ENCODE results near the gene PLEKHA7. TPM values are rescaled to one million over a fixed set of nuclear protein-coding genes. Genes with fewer than 3 reads are reported as not detected.

PLEKHA7 gene
- total RNA-seq, 1 experiment from 2014 or later = 4.4 TPM

DNA sequence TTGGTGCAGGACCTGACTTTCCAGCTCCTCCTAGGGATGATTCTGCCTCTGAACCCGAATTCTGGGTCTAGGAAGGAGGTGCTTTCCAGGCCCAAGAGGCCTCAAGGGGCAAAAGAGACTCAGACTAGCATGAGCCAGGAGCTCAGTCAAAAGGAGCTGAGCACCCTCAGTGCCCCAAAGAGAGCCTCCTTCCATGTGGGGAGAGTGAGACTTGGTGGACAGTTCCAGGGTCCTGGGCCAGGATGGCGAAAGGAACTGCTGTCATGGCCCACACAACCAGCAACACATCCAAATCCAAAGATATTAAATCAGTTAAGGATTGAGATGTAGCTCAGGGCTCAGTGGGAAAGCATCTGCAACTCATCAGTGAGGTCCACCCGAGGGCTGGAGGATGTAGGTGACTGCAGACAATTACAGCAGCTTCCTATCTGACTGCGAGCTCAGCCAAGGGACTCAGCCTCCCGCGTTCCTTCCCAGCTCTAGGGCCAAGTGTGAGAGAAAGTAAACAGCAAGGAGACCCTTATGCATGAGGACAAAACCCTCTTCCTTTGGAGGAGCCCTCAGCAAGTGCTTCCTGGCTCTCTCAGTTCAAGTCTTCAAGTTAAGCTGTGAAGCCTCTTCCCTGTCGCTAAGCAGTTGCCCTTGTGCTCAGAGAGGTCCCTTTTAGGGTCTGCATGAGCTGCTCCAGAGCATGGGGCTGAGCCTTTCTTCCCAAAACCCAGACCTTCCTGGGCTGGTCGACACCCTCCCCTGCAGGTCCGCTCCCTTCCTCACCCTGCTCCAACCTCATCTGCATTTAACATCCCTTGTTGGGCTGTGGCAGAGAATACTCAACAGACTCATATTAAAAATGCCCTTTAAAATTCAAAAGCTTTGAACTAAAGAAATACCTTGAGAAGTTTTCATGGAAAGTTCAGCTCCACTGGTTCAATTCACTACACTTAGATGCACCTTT is 240.0 kb downstream of the PLEKHA7 start:
- no peak for DNase-seq
- Histone ChIP-seq H3K4me2 (ENCODE audit: low read depth, low read length, poor library complexity, severe bottlenecking) (no peak overlapping the region), H3K9me2 (replicated peaks; ENCODE audit: insufficient read depth, low read length) (no peaks in the 10 kb centered on the region), H2AFZ (ENCODE audit: low read length) (no peak overlapping the region), H3K27ac (ENCODE audit: low read length) (no peak overlapping the region), H3K27me3 (ENCODE audit: low read length) (no peaks in the 10 kb centered on the region), H3K4me1 (ENCODE audit: low read length) (no peaks in the 10 kb centered on the region), H3K9ac (ENCODE audit: low read length) (no peak overlapping the region), H3K9me3 (ENCODE audit: low read length) (no peaks in the 10 kb centered on the region), H3K4me3 (ENCODE audit: low read length) (no peak overlapping the region), H3K36me3 (ENCODE audit: insufficient read depth, low read length) (no peaks in the 10 kb centered on the region), H4K20me1 (ENCODE audit: insufficient read depth, low read depth, low read length) (no peaks in the 10 kb centered on the region), H3K79me2 (ENCODE audit: low read length) (no peaks in the 10 kb centered on the region)

- Histone ChIP-seq H3K27me3 (ENCODE audit: low read length) (no peaks in the 10 kb centered on the region), H3K4me2 (ENCODE audit: low read depth, low read length, poor library complexity, severe bottlenecking) (no peak overlapping the region), H3K4me1 (ENCODE audit: low read length) (peaks cover under 1% of the 10 kb centered on the region; the same call in 1 of the 2 replicates), H3K27ac (ENCODE audit: low read length) (no peak overlapping the region), H3K79me2 (ENCODE audit: low read length) (no peaks in the 10 kb centered on the region), H3K36me3 (ENCODE audit: insufficient read depth, low read length) (no peaks in the 10 kb centered on the region), H3K9me2 (replicated peaks; ENCODE audit: insufficient read depth, low read length) (no peaks in the 10 kb centered on the region), H3K9ac (ENCODE audit: low read length) (no peak overlapping the region), H3K4me3 (ENCODE audit: low read length) (no peak overlapping the region), H4K20me1 (ENCODE audit: insufficient read depth, low read depth, low read length) (no peaks in the 10 kb centered on the region), H3K9me3 (ENCODE audit: low read length) (no peaks in the 10 kb centered on the region), H2AFZ (ENCODE audit: low read length) (no peak overlapping the region)
- DNase-seq = no peak
Observed at GRCh38 chr11:16772141-16772512, 242.1 kb downstream of the PLEKHA7 start.

- Histone ChIP-seq H3K4me1 (ENCODE audit: low read length) (peaks cover 4% of the 10 kb centered on the region; the same call in 1 of the 2 replicates), H2AFZ (ENCODE audit: low read length) (no peak overlapping the region), H4K20me1 (ENCODE audit: insufficient read depth, low read depth, low read length) (no peaks in the 10 kb centered on the region), H3K4me2 (ENCODE audit: low read depth, low read length, poor library complexity, severe bottlenecking) (no peak overlapping the region), H3K9ac (ENCODE audit: low read length) (no peak overlapping the region), H3K79me2 (ENCODE audit: low read length) (no peaks in the 10 kb centered on the region), H3K36me3 (ENCODE audit: insufficient read depth, low read length) (no peaks in the 10 kb centered on the region), H3K9me2 (replicated peaks; ENCODE audit: insufficient read depth, low read length) (no peaks in the 10 kb centered on the region), H3K9me3 (ENCODE audit: low read length) (no peaks in the 10 kb centered on the region), H3K4me3 (ENCODE audit: low read length) (no peak overlapping the region), H3K27me3 (ENCODE audit: low read length) (no peaks in the 10 kb centered on the region), H3K27ac (ENCODE audit: low read length) (no peak overlapping the region)
- no peak for DNase-seq
Observed at GRCh38 chr11:16771350-16772140, 242.7 kb downstream of the PLEKHA7 start.

DNA sequence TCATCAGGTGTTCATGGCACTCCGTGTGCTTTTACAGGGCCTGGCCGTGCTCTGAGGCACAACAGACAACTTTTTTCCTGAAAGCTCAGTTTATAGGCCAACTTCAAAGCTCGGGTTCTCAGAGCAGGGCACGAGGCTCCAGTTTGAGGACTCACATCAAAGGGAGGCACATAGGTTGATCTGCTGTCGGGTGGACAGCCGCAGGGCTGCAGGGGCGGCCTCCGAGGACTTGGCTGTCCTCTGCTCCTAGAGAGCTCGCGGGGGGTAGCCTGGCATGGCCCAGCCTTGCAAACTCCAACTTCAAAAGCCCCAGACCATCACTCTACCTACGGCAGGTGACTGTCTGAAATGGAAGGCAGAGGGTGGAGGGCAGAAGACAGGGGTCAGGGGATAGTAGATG is 244.2 kb downstream of the PLEKHA7 start:
- DNase-seq = no peak
- Histone ChIP-seq H3K4me1 (ENCODE audit: low read length) (peaks cover 4% of the 10 kb centered on the region; the same call in 1 of the 2 replicates), H3K4me3 (ENCODE audit: low read length) (no peak overlapping the region)

GRCh38 chr11:16769386-16769785 is 244.8 kb downstream of the PLEKHA7 start:
- Histone ChIP-seq H3K4me1 (ENCODE audit: low read length) (peaks cover 4% of the 10 kb centered on the region; the same call in 1 of the 2 replicates), H3K27ac (ENCODE audit: low read length) (no peak overlapping the region), H3K9ac (ENCODE audit: low read length) (no peak overlapping the region), H3K9me3 (ENCODE audit: low read length) (no peaks in the 10 kb centered on the region), H3K27me3 (ENCODE audit: low read length) (no peaks in the 10 kb centered on the region), H3K79me2 (ENCODE audit: low read length) (no peaks in the 10 kb centered on the region), H4K20me1 (ENCODE audit: insufficient read depth, low read depth, low read length) (no peaks in the 10 kb centered on the region), H3K4me2 (ENCODE audit: low read depth, low read length, poor library complexity, severe bottlenecking) (no peak overlapping the region), H3K9me2 (replicated peaks; ENCODE audit: insufficient read depth, low read length) (no peaks in the 10 kb centered on the region), H3K4me3 (ENCODE audit: low read length) (no peak overlapping the region), H3K36me3 (ENCODE audit: insufficient read depth, low read length) (no peaks in the 10 kb centered on the region), H2AFZ (ENCODE audit: low read length) (no peak overlapping the region)
- no peak for DNase-seq

More for the DNA sequence above, 244.2 kb downstream of the PLEKHA7 start:
- no peaks in the 10 kb centered on the region for H3K9me3 ChIP-seq (ENCODE audit: low read length)
- H3K4me2 ChIP-seq (ENCODE audit: low read depth, low read length, poor library complexity, severe bottlenecking) = no peak overlapping the region
- H3K9me2 ChIP-seq (replicated peaks; ENCODE audit: insufficient read depth, low read length) = no peaks in the 10 kb centered on the region
- no peak overlapping the region for H3K27ac ChIP-seq (ENCODE audit: low read length)
- H3K79me2 ChIP-seq (ENCODE audit: low read length) = no peaks in the 10 kb centered on the region
- no peaks in the 10 kb centered on the region for H3K36me3 ChIP-seq (ENCODE audit: insufficient read depth, low read length)
- H2AFZ ChIP-seq (ENCODE audit: low read length) = no peak overlapping the region
- no peaks in the 10 kb centered on the region for H4K20me1 ChIP-seq (ENCODE audit: insufficient read depth, low read depth, low read length)
- no peaks in the 10 kb centered on the region for H3K27me3 ChIP-seq (ENCODE audit: low read length)
- H3K9ac ChIP-seq (ENCODE audit: low read length) = no peak overlapping the region

- H3K27me3 ChIP-seq (ENCODE audit: low read length) = no peaks in the 10 kb centered on the region
- no peaks in the 10 kb centered on the region for H3K79me2 ChIP-seq (ENCODE audit: low read length)
- no peak for DNase-seq
- H3K27ac ChIP-seq (ENCODE audit: low read length) = no peak overlapping the region
- no peaks in the 10 kb centered on the region for H3K9me3 ChIP-seq (ENCODE audit: low read length)
- no peak overlapping the region for H3K9ac ChIP-seq (ENCODE audit: low read length)
- H3K36me3 ChIP-seq (ENCODE audit: insufficient read depth, low read length) = no peaks in the 10 kb centered on the region
- H4K20me1 ChIP-seq (ENCODE audit: insufficient read depth, low read depth, low read length) = no peaks in the 10 kb centered on the region
- H2AFZ ChIP-seq (ENCODE audit: low read length) = no peak overlapping the region
- no peaks in the 10 kb centered on the region for H3K9me2 ChIP-seq (replicated peaks; ENCODE audit: insufficient read depth, low read length)
- H3K4me1 ChIP-seq (ENCODE audit: low read length) = peaks cover 4% of the 10 kb centered on the region; the same call in 1 of the 2 replicates
- H3K4me2 ChIP-seq (ENCODE audit: low read depth, low read length, poor library complexity, severe bottlenecking) = no peak overlapping the region
- H3K4me3 ChIP-seq (ENCODE audit: low read length) = no peak overlapping the region
Observed at GRCh38 chr11:16767957-16768356, 246.3 kb downstream of the PLEKHA7 start.

DNA sequence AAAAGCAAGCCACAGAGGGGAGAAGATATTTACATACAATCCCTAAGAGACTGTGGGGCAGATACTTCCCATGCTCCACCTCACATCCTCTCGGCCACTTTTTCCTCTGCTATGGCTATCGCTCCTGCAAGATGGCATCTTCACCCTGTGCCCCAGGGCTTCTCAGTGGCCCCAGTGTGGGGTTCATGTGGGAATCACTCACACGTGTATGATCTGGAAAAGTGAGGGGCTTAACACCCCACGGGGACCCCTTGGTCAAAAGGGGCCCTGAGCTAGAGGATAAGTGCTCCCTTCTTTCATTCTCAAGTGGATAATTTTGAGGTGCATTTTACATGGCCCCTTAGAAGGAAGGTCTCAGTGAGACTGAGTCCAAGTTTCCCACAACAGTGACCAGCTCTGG is 247.1 kb downstream of the PLEKHA7 start:
- no peaks in the 10 kb centered on the region for H3K27me3 ChIP-seq (ENCODE audit: low read length)
- no peak overlapping the region for H3K4me2 ChIP-seq (ENCODE audit: low read depth, low read length, poor library complexity, severe bottlenecking)
- no peak overlapping the region for H3K4me3 ChIP-seq (ENCODE audit: low read length)
- no peak overlapping the region for H3K27ac ChIP-seq (ENCODE audit: low read length)
- H3K79me2 ChIP-seq (ENCODE audit: low read length) = no peaks in the 10 kb centered on the region
- no peaks in the 10 kb centered on the region for H3K36me3 ChIP-seq (ENCODE audit: insufficient read depth, low read length)
- no peak for DNase-seq
- no peaks in the 10 kb centered on the region for H3K9me2 ChIP-seq (replicated peaks; ENCODE audit: insufficient read depth, low read length)
- H3K4me1 ChIP-seq (ENCODE audit: low read length) = peaks cover 4% of the 10 kb centered on the region; the same call in 1 of the 2 replicates
- no peaks in the 10 kb centered on the region for H3K9me3 ChIP-seq (ENCODE audit: low read length)
- H2AFZ ChIP-seq (ENCODE audit: low read length) = no peak overlapping the region
- H3K9ac ChIP-seq (ENCODE audit: low read length) = no peak overlapping the region
- H4K20me1 ChIP-seq (ENCODE audit: insufficient read depth, low read depth, low read length) = no peaks in the 10 kb centered on the region

- Histone ChIP-seq H3K79me2 (ENCODE audit: low read length) (no peaks in the 10 kb centered on the region), H2AFZ (ENCODE audit: low read length) (no peak overlapping the region), H3K27ac (ENCODE audit: low read length) (no peak overlapping the region), H3K4me3 (ENCODE audit: low read length) (no peak overlapping the region), H3K9me2 (replicated peaks; ENCODE audit: insufficient read depth, low read length) (no peaks in the 10 kb centered on the region), H3K36me3 (ENCODE audit: insufficient read depth, low read length) (no peaks in the 10 kb centered on the region), H3K4me1 (ENCODE audit: low read length) (peaks cover 4% of the 10 kb centered on the region; the same call in 1 of the 2 replicates), H3K4me2 (ENCODE audit: low read depth, low read length, poor library complexity, severe bottlenecking) (no peak overlapping the region), H3K9ac (ENCODE audit: low read length) (no peak overlapping the region), H3K27me3 (ENCODE audit: low read length) (no peaks in the 10 kb centered on the region), H3K9me3 (ENCODE audit: low read length) (no peaks in the 10 kb centered on the region), H4K20me1 (ENCODE audit: insufficient read depth, low read depth, low read length) (no peaks in the 10 kb centered on the region)
- DNase-seq = no peak
Observed at GRCh38 chr11:16764888-16765287, 249.3 kb downstream of the PLEKHA7 start.

Measured in Karpas-422 (cell line).